Nasal cavity respiratory epithelium epithelial cell of viscerocranial mucosa (primary cell): ENCODE results near the gene DYTN. TPM values are rescaled to one million over a fixed set of nuclear protein-coding genes. Genes with fewer than 3 reads are reported as not detected.

ENCODE experiments used
- total RNA-seq: library from RNA; depleted of rRNA; stranded (reverse); fragments of >200 nt; gene quantifications from 2 replicates; pipeline ENCODE4 v1.2.3, GENCODE V29; 2014

The DYTN gene
- total RNA-seq = not detected in 2 replicates

DNA sequence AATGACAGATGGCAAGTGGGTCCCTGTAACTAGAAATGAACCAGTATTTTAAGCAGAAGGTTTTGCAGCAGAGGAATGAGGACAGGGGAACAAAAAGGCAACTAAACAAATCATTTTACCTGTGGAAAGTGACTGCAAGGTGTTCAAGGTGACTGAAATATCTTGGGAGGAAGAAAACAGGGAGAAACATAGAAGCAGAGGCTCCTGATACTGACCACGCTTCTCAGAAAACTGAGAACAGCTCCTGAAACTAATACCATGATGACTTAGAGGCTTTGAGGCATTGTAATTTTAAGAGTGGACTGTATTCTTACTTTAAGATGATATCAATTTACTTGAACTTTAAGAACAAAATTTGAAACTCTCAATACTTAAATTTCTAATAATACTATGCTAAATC, at the start of gene DYTN:
Gene DYTN (minus strand): TSS at position 101 of the 400 bp plus-strand sequence. CDS start 117 bp downstream, outside the sequence.

GRCh38 chr2:206765242-206766056, 47.3 kb upstream of the DYTN start, which contains the start of the genes FASTKD2 and MDH1B:
Gene FASTKD2, plus strand, starts transcription at chr2:206765606. Its CDS starts 1,088 bp downstream, at chr2:206766694.
Gene MDH1B, minus strand, starts transcription at chr2:206765328. Its CDS starts 57 bp downstream, at chr2:206765271.

GRCh38 chr2:206642075-206643025, 75.8 kb downstream of the DYTN start, which contains the start of gene FAM237A:
Gene FAM237A, plus strand, starts transcription at chr2:206642487. Its CDS starts 1,750 bp downstream, at chr2:206644237.

Other genes with a start within 250 kb of the DYTN start
- not detected in 2 replicates for gene FAM237A, start 75.9 kb downstream of the DYTN start, total RNA-seq
- under 0.01 and 0.28 TPM in 2 replicates for gene MDH1B, start 46.9 kb upstream of the DYTN start, total RNA-seq
- 58.4 and 67.0 TPM in 2 replicates for gene FASTKD2, start 47.2 kb upstream of the DYTN start, total RNA-seq
- gene CPO, start 221.1 kb upstream of the DYTN start, total RNA-seq = 0.14 TPM in 1 of 2 replicates, not detected in the other